Ishikawa (cell line): ENCODE measurements around the gene GLI3.

Source experiments
- CEBPB ChIP-seq: IDR thresholded peaks from 2 replicates; pipeline ENCODE4 v1.6.1; 2012
- CREB1 ChIP-seq: IDR thresholded peaks from 2 replicates; pipeline ENCODE4 v1.6.1; 2012; ENCODE audit warnings: low read depth
- EGR1 ChIP-seq: IDR thresholded peaks from 2 replicates; pipeline ENCODE4 v1.6.1; 2012
- EP300 ChIP-seq: IDR thresholded peaks from 2 replicates; pipeline ENCODE4 v1.6.1; 2012; ENCODE audit warnings: borderline replicate concordance
- FOXM1 ChIP-seq: IDR thresholded peaks from 2 replicates; pipeline ENCODE4 v1.6.1; 2012; ENCODE audit warnings: low read depth, borderline replicate concordance
- NFIC ChIP-seq: IDR thresholded peaks from 2 replicates; pipeline ENCODE4 v1.6.1; 2012
- RAD21 ChIP-seq: IDR thresholded peaks from 2 replicates; pipeline ENCODE4 v1.6.1; 2012; ENCODE audit warnings: low read depth
- TAF1 ChIP-seq: IDR thresholded peaks from 2 replicates; pipeline ENCODE4 v1.6.1; 2012; ENCODE audit warnings: low read depth, mild to moderate bottlenecking
- TCF12 ChIP-seq: IDR thresholded peaks from 2 replicates; pipeline ENCODE4 v1.6.1; 2012; ENCODE audit warnings: low read depth
- TEAD4 ChIP-seq: IDR thresholded peaks from 2 replicates; pipeline ENCODE4 v1.6.1; 2012
- YY1 ChIP-seq: IDR thresholded peaks from 2 replicates; pipeline ENCODE4 v1.6.1; 2012; ENCODE audit warnings: low read depth
- ZBTB7A ChIP-seq: IDR thresholded peaks from 2 replicates; pipeline ENCODE4 v1.6.1; 2012; ENCODE audit warnings: low read depth
- TF ChIP-seq, protein P1 (sequence below): IDR thresholded peaks from 2 replicates; pipeline ENCODE4 v1.6.1; 2012
- TF ChIP-seq, protein P2 (sequence below): IDR thresholded peaks from 2 replicates; pipeline ENCODE4 v1.6.1; 2012
- TF ChIP-seq, protein P3 (sequence below): IDR thresholded peaks from 2 replicates; pipeline ENCODE4 v1.6.1; 2012; ENCODE audit warnings: low read depth, mild to moderate bottlenecking

GLI3 gene

DNA sequence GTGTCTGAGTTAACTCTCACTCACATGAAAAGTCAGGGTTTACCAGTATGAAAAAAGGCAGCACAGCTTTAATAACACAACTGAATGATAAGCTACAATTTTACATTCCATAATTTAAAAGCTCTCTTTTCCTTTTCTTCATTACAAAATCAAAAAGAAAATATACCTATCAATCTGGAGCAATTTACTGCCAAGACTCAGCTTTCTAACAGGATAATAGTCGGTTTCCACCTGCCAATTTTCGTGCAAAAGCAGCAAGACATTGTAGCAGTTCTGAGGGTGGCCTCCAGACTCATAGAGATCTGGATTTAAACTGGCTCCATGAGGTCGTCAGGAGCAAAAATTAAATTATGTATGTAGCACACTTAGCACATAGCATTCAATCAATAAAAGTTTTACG, 191.0 kb downstream of the GLI3 start:
- no peak for TF ChIP-seq RAD21
- no peak for TF ChIP-seq ZBTB7A
- no peak for TF ChIP-seq FOXM1
- TF ChIP-seq, protein P1, sequence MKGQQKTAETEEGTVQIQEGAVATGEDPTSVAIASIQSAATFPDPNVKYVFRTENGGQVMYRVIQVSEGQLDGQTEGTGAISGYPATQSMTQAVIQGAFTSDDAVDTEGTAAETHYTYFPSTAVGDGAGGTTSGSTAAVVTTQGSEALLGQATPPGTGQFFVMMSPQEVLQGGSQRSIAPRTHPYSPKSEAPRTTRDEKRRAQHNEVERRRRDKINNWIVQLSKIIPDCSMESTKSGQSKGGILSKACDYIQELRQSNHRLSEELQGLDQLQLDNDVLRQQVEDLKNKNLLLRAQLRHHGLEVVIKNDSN = no peak
- TF ChIP-seq TCF12 = no peak
- TF ChIP-seq, protein P2, sequence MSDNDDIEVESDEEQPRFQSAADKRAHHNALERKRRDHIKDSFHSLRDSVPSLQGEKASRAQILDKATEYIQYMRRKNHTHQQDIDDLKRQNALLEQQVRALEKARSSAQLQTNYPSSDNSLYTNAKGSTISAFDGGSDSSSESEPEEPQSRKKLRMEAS = no peak
- no peak for TF ChIP-seq TEAD4
- TF ChIP-seq CEBPB = no peak
- TF ChIP-seq YY1 = no peak
- no peak for TF ChIP-seq CREB1

DNA sequence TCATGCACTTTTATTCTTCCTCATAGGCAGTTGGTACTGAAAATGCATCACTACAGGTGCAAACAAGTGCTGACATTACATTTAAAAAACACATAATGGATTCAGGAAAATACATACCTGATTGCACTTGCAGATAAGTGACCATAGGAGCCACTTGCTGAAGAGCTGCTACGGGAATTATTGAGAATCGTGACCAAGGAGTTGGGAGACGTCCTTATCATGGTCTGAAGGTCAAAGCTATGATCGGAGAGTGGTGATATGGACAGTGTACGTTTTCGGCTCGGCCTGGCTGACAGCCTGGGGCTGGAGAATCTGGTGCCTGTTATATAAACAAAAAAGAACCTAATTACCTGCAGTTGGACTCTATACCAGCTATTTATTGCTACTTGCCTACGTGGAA, 197.1 kb downstream of the GLI3 start:
- TF ChIP-seq, protein P3, sequence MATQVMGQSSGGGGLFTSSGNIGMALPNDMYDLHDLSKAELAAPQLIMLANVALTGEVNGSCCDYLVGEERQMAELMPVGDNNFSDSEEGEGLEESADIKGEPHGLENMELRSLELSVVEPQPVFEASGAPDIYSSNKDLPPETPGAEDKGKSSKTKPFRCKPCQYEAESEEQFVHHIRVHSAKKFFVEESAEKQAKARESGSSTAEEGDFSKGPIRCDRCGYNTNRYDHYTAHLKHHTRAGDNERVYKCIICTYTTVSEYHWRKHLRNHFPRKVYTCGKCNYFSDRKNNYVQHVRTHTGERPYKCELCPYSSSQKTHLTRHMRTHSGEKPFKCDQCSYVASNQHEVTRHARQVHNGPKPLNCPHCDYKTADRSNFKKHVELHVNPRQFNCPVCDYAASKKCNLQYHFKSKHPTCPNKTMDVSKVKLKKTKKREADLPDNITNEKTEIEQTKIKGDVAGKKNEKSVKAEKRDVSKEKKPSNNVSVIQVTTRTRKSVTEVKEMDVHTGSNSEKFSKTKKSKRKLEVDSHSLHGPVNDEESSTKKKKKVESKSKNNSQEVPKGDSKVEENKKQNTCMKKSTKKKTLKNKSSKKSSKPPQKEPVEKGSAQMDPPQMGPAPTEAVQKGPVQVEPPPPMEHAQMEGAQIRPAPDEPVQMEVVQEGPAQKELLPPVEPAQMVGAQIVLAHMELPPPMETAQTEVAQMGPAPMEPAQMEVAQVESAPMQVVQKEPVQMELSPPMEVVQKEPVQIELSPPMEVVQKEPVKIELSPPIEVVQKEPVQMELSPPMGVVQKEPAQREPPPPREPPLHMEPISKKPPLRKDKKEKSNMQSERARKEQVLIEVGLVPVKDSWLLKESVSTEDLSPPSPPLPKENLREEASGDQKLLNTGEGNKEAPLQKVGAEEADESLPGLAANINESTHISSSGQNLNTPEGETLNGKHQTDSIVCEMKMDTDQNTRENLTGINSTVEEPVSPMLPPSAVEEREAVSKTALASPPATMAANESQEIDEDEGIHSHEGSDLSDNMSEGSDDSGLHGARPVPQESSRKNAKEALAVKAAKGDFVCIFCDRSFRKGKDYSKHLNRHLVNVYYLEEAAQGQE = no peak
- TF ChIP-seq, protein P2 = no peak
- TF ChIP-seq FOXM1 (no peak), EP300 (no peak), NFIC (no peak), EGR1 (no peak), TAF1 (no peak), CREB1 (no peak), ZBTB7A (no peak), TEAD4 (no peak), RAD21 (no peak), CEBPB (no peak), YY1 (no peak)
- TF ChIP-seq, protein P1 = no peak

DNA sequence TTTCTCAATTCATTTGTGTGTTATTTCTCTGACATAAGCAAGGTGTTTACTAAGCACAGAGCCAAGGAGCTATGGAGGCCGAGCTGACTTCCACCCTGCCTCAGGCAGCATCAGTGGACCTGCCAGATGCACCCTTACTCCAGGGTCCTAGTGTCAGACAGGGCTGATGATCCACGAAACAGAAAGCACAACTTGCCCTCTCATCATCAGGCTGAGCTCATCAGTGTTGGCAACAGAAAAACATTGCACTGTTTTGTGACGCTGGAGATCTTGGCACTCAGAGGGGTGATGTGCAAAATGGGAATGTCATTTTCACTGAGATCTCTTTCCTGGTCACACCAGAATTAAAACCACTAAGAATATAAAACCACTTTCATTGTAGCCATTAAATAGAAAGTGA, 201.8 kb downstream of the GLI3 start:
- no peak for TF ChIP-seq TEAD4
- TF ChIP-seq, protein P2 = no peak
- TF ChIP-seq CEBPB = no peak
- TF ChIP-seq NFIC = no peak
- TF ChIP-seq ZBTB7A = no peak
- no peak for TF ChIP-seq EGR1
- no peak for TF ChIP-seq FOXM1
- no peak for TF ChIP-seq RAD21
- TF ChIP-seq, protein P3 = no peak
- TF ChIP-seq, protein P1 = no peak
- TF ChIP-seq CREB1 = no peak
- TF ChIP-seq TCF12 = no peak
- no peak for TF ChIP-seq TAF1
- no peak for TF ChIP-seq YY1
- TF ChIP-seq EP300 = no peak

DNA sequence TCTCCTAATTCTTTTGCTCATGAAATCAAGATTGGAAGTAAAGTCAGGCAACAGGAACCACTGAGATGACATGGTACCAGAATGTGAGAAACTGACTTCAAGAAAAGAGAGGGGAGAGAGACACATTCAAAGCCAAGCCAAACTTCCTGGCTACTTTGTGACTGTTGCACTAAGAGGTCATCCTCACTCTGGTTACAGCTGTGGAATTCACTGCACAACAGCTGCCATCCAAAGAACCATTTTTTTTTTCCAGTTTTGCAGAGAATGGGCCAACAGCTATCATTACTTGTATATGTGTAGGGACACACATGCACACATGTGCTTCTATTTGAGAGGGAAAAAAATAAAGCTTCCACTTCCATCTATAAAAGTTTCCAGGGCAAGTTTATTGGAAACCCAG, 203.5 kb downstream of the GLI3 start:
- no peak for TF ChIP-seq TCF12
- no peak for TF ChIP-seq EP300
- TF ChIP-seq CEBPB = no peak
- no peak for TF ChIP-seq NFIC
- no peak for TF ChIP-seq TEAD4
- TF ChIP-seq YY1 = no peak
- no peak for TF ChIP-seq ZBTB7A

DNA sequence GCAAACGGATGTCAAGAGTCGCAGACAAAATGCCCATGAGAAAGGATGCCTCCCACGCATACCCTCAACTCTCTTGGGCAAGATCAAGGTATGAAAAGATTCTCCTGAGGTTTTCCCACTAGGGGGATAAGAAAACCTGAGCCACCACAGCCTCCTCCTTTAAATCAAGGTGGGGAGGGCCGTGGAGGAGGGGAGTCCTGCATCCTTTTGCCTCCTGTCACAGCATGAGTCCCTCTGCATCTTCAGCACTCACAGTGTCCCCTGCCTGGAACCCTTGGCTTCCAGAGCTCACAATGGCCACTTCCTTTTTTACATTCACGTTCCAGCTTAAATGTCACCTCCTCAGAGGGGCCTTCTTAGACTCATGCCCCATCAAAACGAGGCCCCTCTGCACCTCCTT, 207.6 kb downstream of the GLI3 start:
- TF ChIP-seq, protein P2 = no peak
- TF ChIP-seq TAF1 (no peak), CREB1 (no peak), ZBTB7A (no peak), CEBPB (no peak), FOXM1 (no peak), EGR1 (no peak)

DNA sequence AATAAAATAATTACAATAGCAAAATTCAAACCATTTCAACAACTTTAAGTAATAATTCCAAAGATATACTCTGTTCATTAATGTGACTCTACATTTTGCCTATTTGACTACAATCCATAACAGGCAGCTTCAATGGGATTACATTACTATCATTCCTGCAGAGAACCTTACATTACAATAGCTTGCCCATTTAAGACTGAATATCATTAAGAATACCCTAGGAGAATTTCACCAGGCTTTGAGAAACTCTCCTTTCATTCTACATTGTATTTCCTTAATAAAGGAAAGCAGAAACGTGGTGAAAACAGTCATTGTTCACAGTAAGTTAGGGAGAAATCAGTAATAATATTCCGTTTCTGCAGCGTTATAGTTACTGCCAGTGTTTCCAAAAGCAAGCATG, 209.5 kb downstream of the GLI3 start:
- TF ChIP-seq, protein P1 = no peak
- TF ChIP-seq, protein P2 = no peak
- TF ChIP-seq YY1 (no peak), TCF12 (no peak), TEAD4 (no peak), NFIC (no peak), ZBTB7A (no peak), TAF1 (no peak), CREB1 (no peak), EP300 (no peak), EGR1 (no peak), RAD21 (no peak), CEBPB (no peak), FOXM1 (no peak)
- TF ChIP-seq, protein P3 = no peak
